Neural cell (in vitro differentiated cells): ENCODE measurements around the gene SLC13A2. TPM values are rescaled to one million over a fixed set of nuclear protein-coding genes. Genes with fewer than 3 reads are reported as not detected.
"Not testable (repeated sequence)": the region's sequence is repeated elsewhere in the genome, so short reads cannot be mapped to it uniquely, and the experiment has no call there.

Experiments
- H2AFZ ChIP-seq: fragments of 200-600, 300-800 bp; sonication (generic), shearing (Covaris generic); 2 replicates; pipeline ENCODE4 v1.6.0; 2014; ENCODE audit warnings: low read depth, mild to moderate bottlenecking, antibody characterized with exemption, low read length, moderate library complexity
- H3F3A ChIP-seq: fragments of 200-600 bp; shearing (Covaris generic); 2 replicates; pipeline ENCODE4 v1.6.1; 2016; ENCODE audit warnings: mild to moderate bottlenecking, moderate library complexity, mixed read lengths, antibody characterized with exemption, low read length; ENCODE audit not compliant: insufficient read depth, poor library complexity, severe bottlenecking
- H3K27ac ChIP-seq: fragments of 200-600, 300-800 bp; sonication (generic), shearing (Covaris generic); 2 replicates; pipeline ENCODE4 v1.5.1; 2014; ENCODE audit warnings: mild to moderate bottlenecking, low read length, moderate library complexity
- H3K27me3 ChIP-seq: fragments of 300-800, 200-600 bp; sonication (generic), shearing (Covaris generic); 2 replicates; pipeline ENCODE4 v1.6.0; 2014; ENCODE audit warnings: mild to moderate bottlenecking, low read depth, low read length, moderate library complexity; ENCODE audit not compliant: insufficient read depth
- H3K36me3 ChIP-seq: fragments of 300-800, 200-600 bp; sonication (generic), shearing (Covaris generic); 2 replicates; pipeline ENCODE4 v1.5.1; 2014; ENCODE audit warnings: mild to moderate bottlenecking, antibody characterized with exemption, low read length, moderate library complexity; ENCODE audit not compliant: insufficient read depth
- H3K4me2 ChIP-seq: fragments of 300-800, 200-600 bp; sonication (generic), shearing (Covaris generic); 2 replicates; pipeline ENCODE4 v1.6.0; 2014; ENCODE audit warnings: mild to moderate bottlenecking, low read length
- H3K4me3 ChIP-seq: fragments of 300-800, 200-600 bp; sonication (generic), shearing (Covaris generic); 2 replicates; pipeline ENCODE4 v1.5.1; 2014; ENCODE audit warnings: mild to moderate bottlenecking, low read length, moderate library complexity
- H3K79me2 ChIP-seq: fragments of 200-600 bp; shearing (Covaris generic); replicated peaks from 2 replicates; pipeline ENCODE4 v1.6.0; 2014; ENCODE audit warnings: mild to moderate bottlenecking, low read length, moderate library complexity; ENCODE audit not compliant: insufficient read depth
- H3K9ac ChIP-seq: fragments of 300-800, 200-600 bp; sonication (generic), shearing (Covaris generic); 2 replicates; pipeline ENCODE4 v1.6.1; 2016; ENCODE audit warnings: mild to moderate bottlenecking, low read length, mixed read lengths
- H3K9me2 ChIP-seq: fragments of 200-600 bp; shearing (Covaris generic); 2 replicates; pipeline ENCODE4 v1.6.1; 2016; ENCODE audit warnings: mild to moderate bottlenecking, low read length, mixed read lengths; ENCODE audit not compliant: insufficient read depth
- H3K9me3 ChIP-seq: fragments of 200-600, 300-800 bp; sonication (generic), shearing (Covaris generic); 2 replicates; pipeline ENCODE4 v1.6.1; 2016; ENCODE audit warnings: mild to moderate bottlenecking, mixed run types, low read length, moderate library complexity, mixed read lengths
- H4K20me1 ChIP-seq: fragments of 200-600 bp; shearing (Covaris generic); 2 replicates; pipeline ENCODE4 v1.6.1; 2016; ENCODE audit warnings: mild to moderate bottlenecking, mixed run types; ENCODE audit not compliant: insufficient read depth
- EP300 ChIP-seq: fragments of 450-650 bp; conservative IDR thresholded peaks from 2 replicates; pipeline ENCODE4 v1.6.1; 2014; ENCODE audit warnings: antibody characterized with exemption, mild to moderate bottlenecking, moderate library complexity; ENCODE audit not compliant: poor library complexity, severe bottlenecking
- MXI1 ChIP-seq: fragments of 450-650 bp; conservative IDR thresholded peaks from 2 replicates; pipeline ENCODE4 v1.6.1; 2014; ENCODE audit warnings: antibody characterized with exemption, mild to moderate bottlenecking; ENCODE audit not compliant: poor library complexity, severe bottlenecking
- POLR2AphosphoS5 ChIP-seq: IDR thresholded peaks from 2 replicates; pipeline ENCODE4 v1.6.1; 2012
- RAD21 ChIP-seq: fragments of 450-650 bp; conservative IDR thresholded peaks from 2 replicates; pipeline ENCODE4 v1.6.1; 2014; ENCODE audit warnings: antibody characterized with exemption, mild to moderate bottlenecking, moderate library complexity
- REST ChIP-seq: IDR thresholded peaks from 2 replicates; pipeline ENCODE4 v1.6.1; 2012; ENCODE audit warnings: borderline replicate concordance
- SMC3 ChIP-seq: fragments of 450-650 bp; conservative IDR thresholded peaks from 2 replicates; pipeline ENCODE4 v1.6.1; 2014; ENCODE audit warnings: antibody characterized with exemption, mild to moderate bottlenecking, moderate library complexity; ENCODE audit not compliant: poor library complexity
- polyA plus RNA-seq: library from polyadenylated mRNA; depleted of rRNA; stranded (reverse); fragments of >200 nt; gene quantifications from 2 replicates; pipeline ENCODE4 v1.2.3, GENCODE V29; 2014

Gene SLC13A2
- polyA plus RNA-seq, 1 donor from 2014 or later: not detected

- Histone ChIP-seq H3K4me2 (no peak overlapping the region), H3F3A (no peaks in the 10 kb centered on the region), H3K36me3 (no peaks in the 10 kb centered on the region), H3K27ac (no peak overlapping the region), H3K4me3 (no peak overlapping the region), H3K79me2 (no peaks in the 10 kb centered on the region), H4K20me1 (no peaks in the 10 kb centered on the region), H3K9me3 (no peaks in the 10 kb centered on the region), H3K9ac (no peak overlapping the region), H3K27me3 (no peaks in the 10 kb centered on the region), H2AFZ (no peak overlapping the region), H3K9me2 (no peaks in the 10 kb centered on the region)
- no peak for TF ChIP-seq MXI1
- no peak for TF ChIP-seq POLR2AphosphoS5
- no peak for TF ChIP-seq REST
Observed at GRCh38 chr17:28449859-28450258, 23.6 kb upstream of the SLC13A2 start.

- Histone ChIP-seq H3K36me3 (no peaks in the 10 kb centered on the region), H3K27ac (no peak overlapping the region), H3K27me3 (no peaks in the 10 kb centered on the region), H4K20me1 (no peaks in the 10 kb centered on the region), H2AFZ (no peak overlapping the region), H3F3A (no peaks in the 10 kb centered on the region), H3K9ac (no peak overlapping the region), H3K9me3 (no peaks in the 10 kb centered on the region), H3K4me2 (no peak overlapping the region), H3K4me3 (no peak overlapping the region), H3K9me2 (no peaks in the 10 kb centered on the region), H3K79me2 (no peaks in the 10 kb centered on the region)
- no peak for TF ChIP-seq POLR2AphosphoS5
- TF ChIP-seq EP300: no peak
- TF ChIP-seq SMC3: no peak
- no peak for TF ChIP-seq REST
- no peak for TF ChIP-seq RAD21
Observed at GRCh38 chr17:28457890-28458289, 15.6 kb upstream of the SLC13A2 start.

GRCh38 chr17:28458881-28459280 is 14.6 kb upstream of the SLC13A2 start:
- H3K9me3 ChIP-seq, H4K20me1 ChIP-seq, H3K4me3 ChIP-seq, H3K36me3 ChIP-seq, H3K79me2 ChIP-seq, H2AFZ ChIP-seq, H3K4me2 ChIP-seq, H3K27ac ChIP-seq, H3K9ac ChIP-seq, H3K27me3 ChIP-seq, H3F3A ChIP-seq, H3K9me2 ChIP-seq: not testable (repeated sequence)
